Spleen (tissue), 7 donors: ENCODE data around the gene NAGK.

ENCODE experiments used
- CTCF ChIP-seq, 11 experiments: fragments of 200-600 bp in 7 of 11; fragments of 450-650 bp in 4 of 11; sonication (generic) in 4 of 11; IDR thresholded peaks in 8 of 11; conservative IDR thresholded peaks in 3 of 11; 1 replicate in 7 of 11; 2 replicates in 4 of 11; pipeline versions ENCODE4 v1.4.0 to v1.8.0; 2016 to 2021; ENCODE audit warnings: antibody characterized with exemption in 11 of 11, inconsistent platforms in 4 of 11, mild to moderate bottlenecking in 1 of 11
- POLR2A ChIP-seq, 3 donors: fragments of 450-650 bp; IDR thresholded peaks; one replicate each; pipeline ENCODE4 v1.5.1; 2017; ENCODE audit warnings: antibody characterized with exemption in 3 of 3, mild to moderate bottlenecking in 1 of 3
- POLR2AphosphoS5 ChIP-seq, 3 donors: sonication (generic); formaldehyde crosslinking; IDR thresholded peaks; one replicate each; pipeline ENCODE4 v1.5.1; 2017; ENCODE audit warnings: antibody characterized with exemption in 3 of 3
- donor health status: DM: no; HTN: no; CAD: no; lungs with moderate emphysema.
- donor health status: DM: no; HTN: no; CAD: no.
- donor health status: DM: no; HTN: no; CAD: no.

- TF ChIP-seq POLR2A (IDR thresholded peaks at IDR 0.05) (no peak), CTCF (IDR thresholded peaks at IDR 0.05 in 8 of 11, conservative IDR thresholded peaks at IDR 0.05 in 3 of 11) (no peak), POLR2AphosphoS5 (IDR thresholded peaks at IDR 0.05) (no peak)
Measured at GRCh38 chr2:71122387-71123298, 54.2 kb downstream of the NAGK start.
